GM19023 (cell line): ENCODE measurements around the gene CASP14.
"Not testable (repeated sequence)": the region's sequence is repeated elsewhere in the genome, so short reads cannot be mapped to it uniquely, and the experiment has no call there.

Experiments used
- ATAC-seq: cut with Tn5 transposase; IDR thresholded peaks from one replicate; pipeline ENCODE4 v1.9.1; 2021; ENCODE audit warnings: mild to moderate bottlenecking, moderate library complexity; ENCODE audit not compliant: unreplicated experiment

The CASP14 gene

GRCh38 chr19:15070386-15070785, 21.1 kb downstream of the CASP14 start:
- not testable (repeated sequence) for ATAC-seq

- no peak for ATAC-seq
Measured at GRCh38 chr19:15072930-15073647, 23.8 kb downstream of the CASP14 start.

GRCh38 chr19:15074371-15074770, 25.1 kb downstream of the CASP14 start:
- no peak for ATAC-seq

GRCh38 chr19:15075806-15076205, 26.5 kb downstream of the CASP14 start:
- ATAC-seq = no peak

- ATAC-seq = not testable (repeated sequence)
Measured at GRCh38 chr19:15080002-15080401, 30.7 kb downstream of the CASP14 start.

GRCh38 chr19:15081911-15082310, 32.6 kb downstream of the CASP14 start, which contains the start of gene OR1I1:
Gene OR1I1 (plus strand): TSS chr19:15082211. CDS start chr19:15087066, 4,855 bp downstream.
- no peak for ATAC-seq

- no peak for ATAC-seq
Measured at GRCh38 chr19:15087182-15087581, 37.9 kb downstream of the CASP14 start.

GRCh38 chr19:15091918-15092753, 42.9 kb downstream of the CASP14 start:
- ATAC-seq = no peak

GRCh38 chr19:15093001-15093400, 43.7 kb downstream of the CASP14 start:
- no peak for ATAC-seq

- ATAC-seq = no peak
Measured at GRCh38 chr19:15096223-15096622, 46.9 kb downstream of the CASP14 start.

- ATAC-seq = not testable (repeated sequence)
Measured at GRCh38 chr19:15097980-15098379, 48.7 kb downstream of the CASP14 start.

- no peak for ATAC-seq
Measured at GRCh38 chr19:15098460-15098859, 49.2 kb downstream of the CASP14 start.

- ATAC-seq = no peak
Measured at GRCh38 chr19:15099017-15099582, 49.8 kb downstream of the CASP14 start.

GRCh38 chr19:15101479-15102082, 52.3 kb downstream of the CASP14 start:
- ATAC-seq = no peak

GRCh38 chr19:15104003-15104402, 54.7 kb downstream of the CASP14 start:
- no peak for ATAC-seq

- ATAC-seq = no peak
Measured at GRCh38 chr19:15104411-15104810, 55.1 kb downstream of the CASP14 start.

- ATAC-seq = no peak
Measured at GRCh38 chr19:15105044-15105443, 55.8 kb downstream of the CASP14 start.

- ATAC-seq = no peak
Measured at GRCh38 chr19:15107061-15108010, 58.1 kb downstream of the CASP14 start, which contains the start of gene SYDE1. Gene SYDE1 (plus strand): TSS chr19:15107401. CDS start chr19:15107434, 33 bp downstream.
